Measurements from ENCODE around the gene VSIG4. TPM values are rescaled to one million over a fixed set of nuclear protein-coding genes. Genes with fewer than 3 reads are reported as not detected.

VSIG4 gene
- total and polyA plus RNA-seq, 2 of the 13 experiments (the other 11 are each of a cell fraction or from before 2014, with no cell fraction given), result not detected

DNA sequence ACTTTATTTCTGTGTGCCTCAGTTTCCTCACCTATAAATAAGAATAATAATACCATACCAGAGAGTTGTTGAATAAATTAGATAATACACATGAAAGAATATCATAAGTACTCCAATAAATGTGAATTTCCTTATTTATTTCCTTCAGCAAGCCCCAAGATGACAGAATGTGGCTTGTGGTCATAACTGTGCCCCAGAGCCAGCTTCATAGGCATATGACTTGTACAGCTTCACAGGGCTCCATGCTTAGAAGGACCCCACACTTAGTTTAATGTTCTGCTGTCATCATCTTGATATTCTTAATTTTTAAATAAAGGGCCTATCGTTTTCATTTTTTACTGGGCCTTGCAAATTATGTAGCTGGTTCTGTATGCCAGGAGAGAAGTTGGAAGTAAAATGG, 25.3 kb downstream of the VSIG4 start:
- no TSS peak for BruUV-seq (replicated peaks)
- ChIA-PET POLR2A (no interaction called here), CTCF (ENCODE audit: low intra/inter-chr PET ratio, low total read pairs) (no interaction called here)
- no peak overlapping the region for H2AFZ ChIP-seq (ENCODE audit: low read length)
- H3K4me3 ChIP-seq (replicated peaks in 1 of 3; ENCODE audit: insufficient read depth in 1 of 3, low read depth in 2 of 3, low read length in 3 of 3), result no peak overlapping the region
- in situ Hi-C loops (cut with HindIII; ENCODE audit: extremely low pct_ligation_motif_present, low pct_unique_long_range_greater_than_20kb), result no loop called here
- intact Hi-C loops (cut with micrococcal nuclease; ENCODE audit: unreplicated experiment), result no loop called here
- H3K9ac ChIP-seq (ENCODE audit: insufficient read depth, low read depth, low read length), result no peak overlapping the region
- FAIRE-seq, result no peak
- no peak for DNase-seq (ENCODE audit: low spot score)
- TF ChIP-seq ZSCAN25 (CRISPR knock-in tag; IDR thresholded peaks at IDR 0.05), result no peak
- no peak for TF ChIP-seq HDAC2 (CRISPR knock-in tag; IDR thresholded peaks at IDR 0.05)
- TF ChIP-seq ZIK1 (CRISPR knock-in tag; IDR thresholded peaks at IDR 0.05; ENCODE audit: borderline replicate concordance, low read depth), result no peak
- TF ChIP-seq KDM1A (CRISPR knock-in tag; IDR thresholded peaks at IDR 0.05), result no peak
- TF ChIP-seq ZNF260 (CRISPR knock-in tag; IDR thresholded peaks at IDR 0.05; ENCODE audit: borderline replicate concordance, low read depth), result no peak
- TF ChIP-seq ZBTB37 (CRISPR knock-in tag; IDR thresholded peaks at IDR 0.05), result no peak
- TF ChIP-seq KDM4B (CRISPR knock-in tag; IDR thresholded peaks at IDR 0.05), result no peak
- no peak for TF ChIP-seq ZNF282 (IDR thresholded peaks at IDR 0.05; ENCODE audit: partially characterized antibody)
- TF ChIP-seq WIZ (CRISPR knock-in tag; IDR thresholded peaks at IDR 0.05), result no peak
- TF ChIP-seq, protein P1, sequence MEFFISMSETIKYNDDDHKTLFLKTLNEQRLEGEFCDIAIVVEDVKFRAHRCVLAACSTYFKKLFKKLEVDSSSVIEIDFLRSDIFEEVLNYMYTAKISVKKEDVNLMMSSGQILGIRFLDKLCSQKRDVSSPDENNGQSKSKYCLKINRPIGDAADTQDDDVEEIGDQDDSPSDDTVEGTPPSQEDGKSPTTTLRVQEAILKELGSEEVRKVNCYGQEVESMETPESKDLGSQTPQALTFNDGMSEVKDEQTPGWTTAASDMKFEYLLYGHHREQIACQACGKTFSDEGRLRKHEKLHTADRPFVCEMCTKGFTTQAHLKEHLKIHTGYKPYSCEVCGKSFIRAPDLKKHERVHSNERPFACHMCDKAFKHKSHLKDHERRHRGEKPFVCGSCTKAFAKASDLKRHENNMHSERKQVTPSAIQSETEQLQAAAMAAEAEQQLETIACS (CRISPR knock-in tag; IDR thresholded peaks at IDR 0.05), result no peak
- no peak for TF ChIP-seq ZNF430 (CRISPR knock-in tag; IDR thresholded peaks at IDR 0.05)
- no peak for TF ChIP-seq ZSCAN21 (CRISPR knock-in tag; IDR thresholded peaks at IDR 0.05; ENCODE audit: borderline replicate concordance)
- no peak for ATAC-seq
- H3K27me3 ChIP-seq (ENCODE audit: control insufficient read depth in 1 of 2, insufficient read depth in 2 of 2, low read length in 2 of 2), result no peaks in the 10 kb centered on the region
- H3K79me2 ChIP-seq (ENCODE audit: insufficient read depth, low read length), result no peaks in the 10 kb centered on the region
- H3K4me2 ChIP-seq (ENCODE audit: low read depth, low read length), result no peak overlapping the region
- no peaks in the 10 kb centered on the region for H3K36me3 ChIP-seq (replicated peaks in 1 of 2; ENCODE audit: control insufficient read depth in 1 of 2, insufficient read depth in 2 of 2, low read length in 2 of 2)
- WGBS (ENCODE audit: low lambda C conversion rate), result 7% methylated on average over 1 of the region's 1 CpG
- H3K27ac ChIP-seq (ENCODE audit: extremely low read length, insufficient read depth, low read length), result no peak overlapping the region
- H3K4me1 ChIP-seq (ENCODE audit: insufficient read depth, low read length), result no peaks in the 10 kb centered on the region
- no peaks in the 10 kb centered on the region for H4K20me1 ChIP-seq (ENCODE audit: insufficient read depth, low read length)
- no peaks in the 10 kb centered on the region for H3K9me3 ChIP-seq (ENCODE audit: low read length)

Data from HepG2 (cell line).